GM19395 (cell line): Measurements from ENCODE around the gene MCF2L.
"Not testable (repeated sequence)": the region's sequence is repeated elsewhere in the genome, so short reads cannot be mapped to it uniquely, and the experiment has no call there.

Experiments used
- ATAC-seq: cut with Tn5 transposase; IDR thresholded peaks from one replicate; pipeline ENCODE4 v1.9.1; 2021; ENCODE audit warnings: mild to moderate bottlenecking, moderate library complexity; ENCODE audit not compliant: unreplicated experiment

The MCF2L gene

GRCh38 chr13:113046883-113047244 lies 77.8 kb downstream of the MCF2L start:
- no peak for ATAC-seq

DNA sequence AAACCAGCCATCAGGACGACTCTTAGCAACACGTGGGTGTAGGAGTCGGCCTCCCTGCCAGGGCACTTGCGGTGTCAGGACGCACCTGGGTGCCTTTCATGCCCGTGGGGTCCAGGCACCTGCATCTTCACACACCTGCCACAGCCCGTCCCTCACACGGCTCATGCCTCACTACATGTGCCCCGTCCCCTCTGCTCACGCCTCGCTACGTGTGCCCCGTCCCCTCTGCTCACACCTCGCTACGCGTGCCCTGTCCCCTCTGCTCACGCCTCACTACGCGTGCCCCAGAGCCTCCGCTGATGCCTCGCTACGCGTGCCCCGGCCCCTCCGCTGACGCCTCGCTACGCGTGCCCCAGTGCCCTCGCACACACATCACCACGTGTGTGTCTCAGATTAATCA lies 78.6 kb downstream of the MCF2L start:
- ATAC-seq = no peak

GRCh38 chr13:113048766-113049165 lies 79.8 kb downstream of the MCF2L start:
- ATAC-seq = no peak

DNA sequence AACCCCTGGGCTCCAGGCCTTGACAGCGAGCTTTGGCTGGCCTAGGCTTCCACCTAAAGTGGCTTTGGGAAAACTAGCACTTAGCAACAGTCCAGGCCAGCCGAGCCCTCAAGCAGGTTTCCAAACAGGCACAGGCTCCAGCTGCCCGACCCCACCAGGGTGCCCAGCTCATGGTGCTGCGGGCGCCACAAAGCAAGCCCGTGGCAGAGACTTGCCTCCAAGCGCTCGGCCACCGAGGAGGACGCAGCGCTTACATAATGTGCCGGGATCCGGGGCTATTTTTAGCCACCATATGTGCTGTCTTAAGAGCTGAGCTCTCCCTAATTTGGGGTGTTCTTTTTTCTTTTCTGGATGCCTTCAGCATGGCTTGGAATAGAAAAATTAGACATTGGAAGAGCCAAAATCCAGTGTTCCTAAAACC lies 80.5 kb downstream of the MCF2L start:
- ATAC-seq = no peak

GRCh38 chr13:113049981-113050380 lies 81.0 kb downstream of the MCF2L start:
- no peak for ATAC-seq

DNA sequence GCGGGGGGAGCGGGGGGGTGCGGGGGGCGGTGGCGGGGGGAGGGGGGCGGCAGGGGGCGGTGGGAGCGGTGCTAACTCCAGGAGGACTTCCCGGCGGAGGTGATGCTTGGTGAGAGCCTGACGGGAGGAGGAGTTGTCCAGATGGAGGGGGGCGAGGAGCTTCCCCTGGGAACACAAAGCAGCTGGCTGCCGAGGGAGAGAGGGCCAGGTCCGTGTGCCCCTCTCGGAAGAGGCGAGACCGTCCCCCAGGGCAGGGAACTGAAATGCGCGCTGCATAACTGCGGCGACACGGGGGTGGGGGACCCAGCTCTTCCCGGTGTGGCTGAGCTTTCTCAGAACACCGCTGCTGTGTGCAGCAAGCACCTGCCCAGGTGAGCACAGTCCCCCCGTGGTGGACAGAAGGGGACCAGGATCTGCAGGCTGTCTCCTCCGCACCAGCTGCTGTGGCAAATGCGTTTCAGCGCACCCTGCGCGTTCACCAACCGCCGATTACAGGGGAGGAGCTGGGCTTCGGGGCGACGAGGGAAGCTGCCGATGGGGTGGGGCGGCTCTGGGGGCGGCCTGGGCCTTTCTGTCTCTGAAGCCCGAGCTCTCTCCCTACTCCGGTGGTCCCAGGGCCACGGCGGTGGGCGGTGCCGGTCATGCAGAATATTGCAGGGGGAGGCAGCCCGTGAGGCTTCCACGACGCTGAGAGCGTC lies 81.9 kb downstream of the MCF2L start:
- ATAC-seq = no peak

DNA sequence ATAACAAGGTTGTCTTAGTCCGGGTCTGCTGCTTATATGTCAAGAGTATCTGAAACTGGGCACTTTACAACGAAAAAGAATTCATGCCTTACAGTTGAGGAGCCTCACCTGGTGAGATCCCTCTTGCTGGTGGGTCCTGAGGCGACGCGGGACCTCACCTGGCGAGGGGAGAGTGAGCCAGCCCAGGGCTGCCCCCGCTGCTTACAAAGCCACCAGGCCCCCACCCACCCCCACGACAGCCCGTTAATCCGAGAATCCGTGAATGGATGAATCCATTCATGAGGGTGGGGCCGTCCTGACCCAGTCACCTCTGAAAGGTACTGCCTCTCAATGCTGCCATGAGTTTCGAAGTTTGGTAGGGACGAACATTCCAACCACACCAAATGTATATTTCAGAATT lies 82.6 kb downstream of the MCF2L start:
- ATAC-seq = no peak

GRCh38 chr13:113052206-113052605 lies 83.2 kb downstream of the MCF2L start:
- no peak for ATAC-seq

GRCh38 chr13:113052971-113053370 lies 84.0 kb downstream of the MCF2L start:
- no peak for ATAC-seq

DNA sequence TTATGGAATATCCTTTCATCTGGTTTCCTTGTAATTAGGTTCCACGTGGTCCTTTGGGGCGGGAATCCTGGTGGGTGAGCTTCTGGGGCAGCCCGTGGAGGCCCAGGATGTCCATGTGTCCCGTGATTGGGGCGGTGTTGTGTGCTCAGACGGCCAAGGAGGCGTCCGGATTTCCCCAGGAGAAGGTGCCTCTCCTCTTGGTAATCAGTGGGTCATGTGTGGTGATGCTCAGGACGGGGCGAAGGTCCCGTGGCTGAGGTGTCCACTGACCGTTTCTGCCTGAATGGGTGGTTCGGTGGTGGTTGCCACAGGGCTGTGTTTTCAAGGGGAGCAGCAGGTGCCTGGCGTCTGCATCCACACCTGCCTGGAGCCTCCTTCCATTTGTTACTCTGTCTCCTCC lies 84.4 kb downstream of the MCF2L start:
- no peak for ATAC-seq

- no peak for ATAC-seq
These were observed 85.0 kb downstream of the MCF2L start for GRCh38 chr13:113053801-113054604.

- ATAC-seq = no peak
These were observed 88.1 kb downstream of the MCF2L start for GRCh38 chr13:113057084-113057483.

DNA sequence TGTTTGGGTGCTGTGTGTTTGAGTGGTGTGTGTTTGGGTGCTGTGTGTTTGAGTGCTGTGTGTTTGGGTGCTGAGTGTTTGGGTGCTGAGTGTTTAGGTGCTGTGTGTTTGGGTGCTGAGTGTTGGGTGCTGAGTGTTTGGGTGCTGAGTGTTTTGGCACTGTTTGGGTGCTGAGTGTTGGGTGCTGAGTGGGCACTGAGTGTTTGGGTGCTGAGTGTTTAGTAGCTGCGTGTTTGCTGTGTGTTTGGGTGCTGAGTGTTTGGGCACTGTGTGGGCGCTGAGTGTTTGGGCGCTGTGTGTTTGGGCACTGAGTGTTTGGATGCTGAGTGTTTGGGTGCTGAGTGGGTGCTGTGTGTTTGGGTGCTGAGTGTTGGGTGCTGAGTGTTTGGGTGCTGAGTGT lies 88.5 kb downstream of the MCF2L start:
- not testable (repeated sequence) for ATAC-seq

DNA sequence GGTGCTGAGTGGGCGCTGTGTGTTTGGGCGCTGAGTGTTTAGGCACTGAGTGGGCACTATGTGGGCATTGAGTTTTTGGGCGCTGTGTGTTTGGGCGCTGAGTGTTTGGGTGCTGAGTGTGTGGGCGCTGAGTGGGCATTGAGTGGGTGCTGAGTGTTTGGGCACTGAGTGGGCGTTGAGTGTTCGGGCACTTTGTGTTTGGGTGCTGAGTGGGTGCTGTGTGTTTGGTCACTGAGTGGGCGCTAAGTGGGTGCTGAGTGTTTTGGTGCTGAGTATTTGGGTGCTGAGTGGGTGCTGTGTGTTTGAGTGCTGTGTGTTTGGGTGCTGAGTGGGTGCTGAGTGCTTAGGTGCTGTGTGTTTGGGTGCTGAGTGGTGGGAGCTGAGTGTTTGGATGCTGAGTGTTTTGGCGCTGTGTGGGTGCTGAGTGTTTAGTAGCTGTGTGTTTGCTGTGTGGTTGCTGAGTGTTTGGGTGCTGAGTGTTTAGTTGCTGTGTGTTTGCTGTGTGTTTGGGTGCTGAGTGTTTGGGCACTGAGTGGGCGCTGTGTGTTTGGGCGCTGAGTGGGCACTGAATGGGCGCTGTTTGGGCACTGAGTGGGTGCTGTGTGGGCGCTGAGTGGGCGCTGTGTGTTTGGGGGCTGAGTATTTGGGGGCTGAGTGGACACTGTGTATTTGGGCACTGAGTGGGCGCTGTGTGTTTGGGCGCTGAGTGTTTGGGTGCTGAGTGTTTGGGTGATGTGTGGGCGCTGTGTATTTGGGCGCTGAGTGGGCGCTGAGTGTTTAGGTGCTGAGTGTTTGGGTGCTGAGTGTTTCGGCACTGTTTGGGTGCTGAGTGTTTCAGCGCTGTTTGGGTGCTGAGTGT lies 89.3 kb downstream of the MCF2L start:
- ATAC-seq = no peak

GRCh38 chr13:113058988-113059850 lies 90.2 kb downstream of the MCF2L start:
- no peak for ATAC-seq

GRCh38 chr13:113059891-113060290 lies 90.9 kb downstream of the MCF2L start:
- no peak for ATAC-seq

GRCh38 chr13:113060557-113061270 lies 91.7 kb downstream of the MCF2L start:
- no peak for ATAC-seq

GRCh38 chr13:113061271-113061625 lies 92.2 kb downstream of the MCF2L start:
- no peak for ATAC-seq

DNA sequence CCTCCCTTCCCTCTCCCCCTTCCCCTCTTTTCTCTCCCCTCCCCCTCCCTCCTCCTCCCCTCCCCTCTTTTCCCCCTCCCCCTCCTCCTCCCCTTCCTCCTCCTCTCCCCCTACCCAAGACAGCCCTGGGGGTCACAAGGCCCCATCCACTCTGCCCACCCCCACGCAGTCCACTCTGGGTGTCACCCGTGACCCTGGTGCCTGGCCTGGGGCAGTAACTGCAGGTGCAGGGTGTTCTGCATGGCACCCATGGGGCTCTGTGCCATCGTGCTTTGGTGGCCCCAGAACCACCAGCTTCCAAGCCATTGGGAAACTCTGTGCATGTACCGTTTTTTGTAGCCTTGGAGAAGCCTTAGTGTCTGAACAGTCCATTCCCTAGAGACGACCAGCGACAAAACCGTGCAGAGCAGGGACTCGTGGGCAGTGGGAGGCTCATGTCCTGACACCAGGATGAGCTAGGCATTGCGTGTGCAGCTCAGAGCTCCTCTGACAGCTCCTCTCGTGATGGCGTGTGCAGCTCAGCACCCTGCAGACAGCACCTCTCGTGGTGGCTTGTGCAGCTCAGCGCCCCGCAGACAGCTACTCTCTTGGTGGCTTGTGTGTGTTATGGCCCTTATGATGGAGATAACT lies 92.9 kb downstream of the MCF2L start:
- no peak for ATAC-seq

DNA sequence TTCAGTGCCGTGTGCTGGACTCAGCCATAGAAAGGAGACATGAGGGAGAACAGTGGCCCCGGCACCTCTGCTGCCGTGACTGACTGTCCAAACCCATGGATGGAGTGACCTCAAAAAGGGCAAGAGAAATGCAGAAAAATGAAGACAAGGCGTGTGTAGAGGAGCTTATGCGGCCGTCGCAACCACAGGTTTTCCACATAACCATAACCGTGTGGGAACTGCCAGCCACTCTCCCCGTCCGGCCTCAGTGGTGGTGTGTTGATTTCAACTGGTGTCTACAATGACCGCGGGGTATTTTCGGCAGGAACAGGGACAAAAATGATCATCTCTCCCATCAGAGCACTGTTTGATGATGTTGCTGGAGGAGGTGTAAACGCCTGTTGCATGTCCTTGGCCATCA lies 93.7 kb downstream of the MCF2L start:
- no peak for ATAC-seq
